ENCODE data around the gene EMP2. TPM values are rescaled to one million over a fixed set of nuclear protein-coding genes. Genes with fewer than 3 reads are reported as not detected.

The EMP2 gene
- total RNA-seq, 1 donor from 2014 or later = 518 TPM

DNA sequence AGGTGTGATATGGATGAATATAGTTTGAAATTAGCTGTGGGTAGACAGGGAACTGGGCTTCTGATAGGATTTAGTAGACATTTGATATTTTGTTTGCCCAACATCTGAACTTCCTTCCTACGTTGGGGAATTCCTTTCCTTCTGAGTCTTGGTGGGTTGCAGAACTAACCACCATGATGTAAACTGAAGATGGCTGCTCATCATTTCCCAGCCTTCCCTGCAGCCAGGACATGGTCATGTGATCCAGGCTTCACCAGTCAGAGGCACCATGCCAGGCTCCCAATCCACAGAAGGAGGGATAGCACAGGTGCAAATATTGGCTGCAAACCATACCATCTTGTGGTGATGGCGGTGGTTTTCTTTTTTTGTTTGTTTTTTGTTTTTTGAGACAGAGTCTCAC, 57.4 kb downstream of the EMP2 start:
- DNase-seq (no peak), ATAC-seq (peak in 1 of 2 donors; percentile 2)
- Histone ChIP-seq H3K4me1 (peaks cover 14% of the 10 kb centered on the region), H3K4me3 (no peak overlapping the region), H3K27me3 (ENCODE audit: low read depth) (no peaks in the 10 kb centered on the region), H3K27ac (no peak overlapping the region), H3K9me3 (no peaks in the 10 kb centered on the region), H3K36me3 (peaks cover 61% of the 10 kb centered on the region)
- TF ChIP-seq, protein P1, sequence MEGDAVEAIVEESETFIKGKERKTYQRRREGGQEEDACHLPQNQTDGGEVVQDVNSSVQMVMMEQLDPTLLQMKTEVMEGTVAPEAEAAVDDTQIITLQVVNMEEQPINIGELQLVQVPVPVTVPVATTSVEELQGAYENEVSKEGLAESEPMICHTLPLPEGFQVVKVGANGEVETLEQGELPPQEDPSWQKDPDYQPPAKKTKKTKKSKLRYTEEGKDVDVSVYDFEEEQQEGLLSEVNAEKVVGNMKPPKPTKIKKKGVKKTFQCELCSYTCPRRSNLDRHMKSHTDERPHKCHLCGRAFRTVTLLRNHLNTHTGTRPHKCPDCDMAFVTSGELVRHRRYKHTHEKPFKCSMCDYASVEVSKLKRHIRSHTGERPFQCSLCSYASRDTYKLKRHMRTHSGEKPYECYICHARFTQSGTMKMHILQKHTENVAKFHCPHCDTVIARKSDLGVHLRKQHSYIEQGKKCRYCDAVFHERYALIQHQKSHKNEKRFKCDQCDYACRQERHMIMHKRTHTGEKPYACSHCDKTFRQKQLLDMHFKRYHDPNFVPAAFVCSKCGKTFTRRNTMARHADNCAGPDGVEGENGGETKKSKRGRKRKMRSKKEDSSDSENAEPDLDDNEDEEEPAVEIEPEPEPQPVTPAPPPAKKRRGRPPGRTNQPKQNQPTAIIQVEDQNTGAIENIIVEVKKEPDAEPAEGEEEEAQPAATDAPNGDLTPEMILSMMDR (IDR thresholded peaks at IDR 0.05) = no peak
- intact Hi-C loops (cut with DNase I) = no loop called here

DNA sequence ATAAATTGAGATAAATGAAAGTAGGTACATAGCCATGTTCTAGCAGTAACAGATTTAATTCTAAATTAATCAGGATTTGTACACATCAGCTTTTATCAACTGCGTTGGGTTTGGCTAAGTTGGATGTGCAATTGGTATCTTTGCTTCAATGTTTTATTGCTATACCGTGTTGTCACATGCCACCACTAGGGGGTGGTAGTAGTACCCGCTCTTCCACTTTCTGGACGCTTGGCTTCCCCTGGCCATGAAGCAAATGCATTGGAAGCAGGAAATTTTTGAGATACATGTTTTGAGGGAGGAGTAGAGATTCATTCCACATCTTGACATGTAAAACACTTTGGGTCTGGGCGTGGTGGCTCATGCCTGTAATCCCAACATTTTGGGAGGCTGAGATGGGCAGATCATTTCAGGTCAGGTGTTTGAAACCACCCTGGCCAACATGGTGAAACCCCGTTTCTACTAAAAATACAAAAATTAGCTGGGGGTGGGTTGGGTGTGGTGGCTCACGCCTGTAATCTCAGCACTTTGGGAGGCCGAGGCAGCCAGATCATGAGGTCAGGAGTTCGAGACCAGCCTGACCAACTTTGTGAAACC, 58.6 kb downstream of the EMP2 start:
- no peaks in the 10 kb centered on the region for H3K27me3 ChIP-seq (ENCODE audit: low read depth)
- DNase-seq = no peak
- no peaks in the 10 kb centered on the region for H3K9me3 ChIP-seq
- peak; percentile 43 to 67 for ATAC-seq
- intact Hi-C loops (cut with DNase I) = no loop called here
- no peak overlapping the region for H3K4me3 ChIP-seq
- peaks cover 14% of the 10 kb centered on the region for H3K4me1 ChIP-seq
- TF ChIP-seq, protein P1 (IDR thresholded peaks at IDR 0.05) = peak; percentile 71
- no peak overlapping the region for H3K27ac ChIP-seq
- H3K36me3 ChIP-seq = peaks cover 49% of the 10 kb centered on the region

DNA sequence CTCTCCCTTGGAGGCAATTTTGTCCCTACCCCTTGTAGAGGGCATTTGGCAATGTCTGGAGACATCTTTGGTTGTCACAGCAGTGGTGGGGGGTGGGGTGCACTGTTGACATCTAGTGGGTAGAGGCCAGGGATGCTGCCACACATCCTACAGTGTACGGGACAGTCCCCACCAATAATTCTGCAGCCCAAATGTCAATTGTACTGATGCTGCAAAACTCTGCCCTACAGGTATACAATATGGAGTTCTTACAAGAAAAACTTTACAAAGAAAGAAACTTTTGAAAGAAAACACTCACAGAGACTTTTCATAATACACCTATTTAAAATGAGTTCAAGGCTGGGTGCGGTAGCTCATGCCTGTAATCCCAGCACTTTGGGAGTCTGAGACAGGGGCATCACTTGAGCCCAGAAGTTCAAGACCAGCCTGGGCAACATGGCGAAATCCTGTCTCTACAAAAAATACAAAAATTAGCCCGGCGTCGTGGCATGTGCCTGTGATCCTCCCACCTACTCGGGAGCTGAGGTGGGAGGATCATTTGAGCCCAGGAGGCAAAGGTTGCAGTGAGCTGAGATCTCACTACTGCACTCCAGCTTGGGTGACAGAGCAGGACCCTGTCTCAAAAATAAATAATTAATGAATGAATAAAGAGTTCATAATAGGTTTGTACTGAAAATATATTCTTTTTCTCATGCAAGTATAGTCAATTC, 59.4 kb downstream of the EMP2 start:
- no peaks in the 10 kb centered on the region for H3K27me3 ChIP-seq (ENCODE audit: low read depth)
- H3K4me3 ChIP-seq = no peak overlapping the region
- DNase-seq = no peak
- peaks cover 41% of the 10 kb centered on the region for H3K36me3 ChIP-seq
- H3K9me3 ChIP-seq = no peaks in the 10 kb centered on the region
- H3K4me1 ChIP-seq = peaks cover 14% of the 10 kb centered on the region
- TF ChIP-seq, protein P1 (IDR thresholded peaks at IDR 0.05) = no peak
- intact Hi-C loops (cut with DNase I) = no loop called here
- no peak overlapping the region for H3K27ac ChIP-seq
- no peak for ATAC-seq

DNA sequence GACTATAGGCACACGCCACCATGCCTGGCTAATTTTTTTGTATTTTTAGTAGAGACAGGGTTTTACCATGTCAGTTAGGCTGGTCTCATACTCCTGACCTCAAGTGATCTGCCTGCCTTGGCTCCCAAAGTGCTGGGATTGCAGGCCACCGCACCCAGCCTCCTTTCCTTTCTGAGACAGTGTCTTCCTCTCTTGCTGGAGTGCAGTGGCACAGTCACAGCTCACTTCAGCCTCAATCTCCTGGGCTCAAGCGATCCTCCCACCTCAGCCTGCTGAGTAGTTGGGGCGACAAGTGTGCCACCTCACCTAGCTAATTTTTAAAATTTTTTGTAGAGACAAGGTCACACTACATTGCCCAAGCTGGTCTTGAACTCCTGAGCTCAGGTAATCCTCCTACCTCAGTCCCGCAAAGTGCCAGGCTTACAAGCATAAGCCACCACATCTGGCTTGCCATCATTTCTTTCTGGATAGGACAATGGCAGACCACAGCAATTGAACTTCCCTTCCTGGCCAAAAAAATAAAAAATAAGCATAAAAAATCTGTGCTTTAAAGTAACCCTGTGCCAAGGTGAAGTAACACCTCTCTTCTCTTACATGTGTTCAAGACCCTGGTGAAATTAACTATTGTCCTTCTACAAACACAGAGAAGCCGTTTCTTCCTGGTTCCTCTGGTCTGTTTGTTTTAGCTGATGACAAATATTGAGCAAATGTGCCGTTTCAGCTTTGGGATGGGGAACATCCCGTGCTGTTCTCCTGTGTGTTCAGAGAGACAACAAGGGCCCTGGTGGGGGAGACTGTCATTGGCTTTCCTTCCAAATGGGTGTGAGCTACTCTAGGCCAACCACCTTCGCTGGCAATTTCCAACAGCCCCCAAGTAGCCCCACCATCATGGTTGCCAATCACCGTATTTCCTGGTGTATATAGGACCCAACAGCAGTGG, 60.2 kb downstream of the EMP2 start:
- no peak overlapping the region for H3K27ac ChIP-seq

DNA sequence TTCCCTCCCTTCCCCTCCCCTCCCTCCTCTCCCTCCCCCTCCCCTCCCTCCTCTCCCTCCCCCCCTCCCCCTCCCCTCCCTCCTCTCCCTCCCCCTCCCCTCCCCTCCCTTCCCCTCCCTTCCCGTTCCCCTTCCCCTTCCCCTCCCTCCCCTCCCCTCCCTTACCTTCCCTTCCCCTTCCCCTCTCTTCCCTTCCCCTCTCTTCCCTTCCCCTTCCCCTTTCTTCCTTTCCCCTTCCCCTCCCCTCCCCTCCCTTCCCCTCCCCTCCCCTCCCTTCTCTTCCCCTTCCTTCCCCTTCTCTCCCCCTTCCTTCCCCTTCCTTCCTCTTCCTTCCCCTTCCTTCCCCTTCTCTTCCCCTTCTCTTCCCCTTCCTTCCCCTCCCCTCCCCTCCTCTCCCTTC, 61.1 kb downstream of the EMP2 start:
- no peak for ATAC-seq
- TF ChIP-seq, protein P1 (IDR thresholded peaks at IDR 0.05) = no peak
- H3K27me3 ChIP-seq (ENCODE audit: low read depth) = no peaks in the 10 kb centered on the region
- H3K27ac ChIP-seq = no peak overlapping the region
- no peaks in the 10 kb centered on the region for H3K9me3 ChIP-seq
- H3K4me1 ChIP-seq = peaks cover 26% of the 10 kb centered on the region
- intact Hi-C loops (cut with DNase I) = loop anchor here (10.0 kb wide), 1 partner anchor 216 kb away; no protein-coding TSS in a partner anchor
- H3K36me3 ChIP-seq = peaks cover 26% of the 10 kb centered on the region
- H3K4me3 ChIP-seq = no peak overlapping the region
- no peak for DNase-seq

More for the DNA sequence above, 60.2 kb downstream of the EMP2 start:
- ATAC-seq (peak; percentile 12 to 58), DNase-seq (no peak)
- Histone ChIP-seq H3K36me3 (peaks cover 33% of the 10 kb centered on the region), H3K4me1 (peaks cover 17% of the 10 kb centered on the region), H3K4me3 (no peak overlapping the region), H3K9me3 (no peaks in the 10 kb centered on the region), H3K27me3 (ENCODE audit: low read depth) (no peaks in the 10 kb centered on the region)
- TF ChIP-seq, protein P1 (IDR thresholded peaks at IDR 0.05) = no peak
- intact Hi-C loops (cut with DNase I) = loop anchor here (10.0 kb wide), 1 partner anchor 215 kb away; no protein-coding TSS in a partner anchor

Data from lower lobe of right lung (tissue), 2 donors.